ENCODE data around the gene P2RX6. TPM values are rescaled to one million over a fixed set of nuclear protein-coding genes. Genes with fewer than 3 reads are reported as not detected.

The P2RX6 gene
- total RNA-seq, 1 donor from 2014 or later: 0.45 TPM

GRCh38 chr22:21020802-21021429 lies 6.0 kb downstream of the P2RX6 start:
- peak overlapping the region; percentile 9 for H3K27ac Mint-ChIP-seq (ENCODE audit: unreplicated experiment)
- Histone ChIP-seq H3K9ac (ENCODE audit: low read length) (no peak overlapping the region), H2AFZ (ENCODE audit: low read depth, low read length) (no peak overlapping the region), H3K27ac (ENCODE audit: low read depth, low read length) (no peak overlapping the region), H3K79me2 (ENCODE audit: insufficient read depth, low read length) (no peaks in the 10 kb centered on the region), H3K4me2 (ENCODE audit: low read length) (no peak overlapping the region), H3K9me3 (ENCODE audit: insufficient read depth, low read depth, low read length) (no peaks in the 10 kb centered on the region), H3K4me3 (ENCODE audit: insufficient read depth, low read depth, low read length) (no peak overlapping the region), H3K27me3 (ENCODE audit: insufficient read depth, low read length) (no peaks in the 10 kb centered on the region), H3K36me3 (ENCODE audit: insufficient read depth, low read length) (no peaks in the 10 kb centered on the region), H3K4me1 (ENCODE audit: insufficient read depth, low read length) (no peaks in the 10 kb centered on the region), H4K20me1 (ENCODE audit: insufficient read depth, low read length) (no peaks in the 10 kb centered on the region)
- FAIRE-seq: no peak
- DNase-seq (ENCODE audit: low read depth): no peak
- peaks cover 37% of the 10 kb centered on the region for H3K27me3 Mint-ChIP-seq (ENCODE audit: low read depth, unreplicated experiment)
- H3K9me3 Mint-ChIP-seq (ENCODE audit: unreplicated experiment): peaks cover 8% of the 10 kb centered on the region
- H3K4me1 Mint-ChIP-seq (ENCODE audit: low read depth, unreplicated experiment): peaks cover 3% of the 10 kb centered on the region
- H3K4me3 Mint-ChIP-seq (ENCODE audit: unreplicated experiment): no peak overlapping the region
- H3K36me3 Mint-ChIP-seq (ENCODE audit: low read depth, unreplicated experiment): peaks cover 3% of the 10 kb centered on the region
- TF ChIP-seq EZH2 (IDR thresholded peaks at IDR 0.05; ENCODE audit: insufficient read depth, low read length) (no peak), CTCF (IDR thresholded peaks at IDR 0.05; ENCODE audit: insufficient read depth, low read depth, low read length) (peak; percentile 29)

GRCh38 chr22:21022507-21022906 lies 7.5 kb downstream of the P2RX6 start:
- no peaks in the 10 kb centered on the region for H3K36me3 Mint-ChIP-seq (ENCODE audit: low read depth, unreplicated experiment)

More at GRCh38 chr22:21022507-21022906, 7.5 kb downstream of the P2RX6 start:
- Histone ChIP-seq H3K36me3 (ENCODE audit: insufficient read depth, low read length) (no peaks in the 10 kb centered on the region), H3K4me1 (ENCODE audit: insufficient read depth, low read length) (peaks cover 4% of the 10 kb centered on the region), H3K4me3 (ENCODE audit: insufficient read depth, low read depth, low read length) (no peak overlapping the region), H3K9me3 (ENCODE audit: insufficient read depth, low read depth, low read length) (no peaks in the 10 kb centered on the region), H3K27ac (ENCODE audit: low read depth, low read length) (no peak overlapping the region), H3K79me2 (ENCODE audit: insufficient read depth, low read length) (no peaks in the 10 kb centered on the region), H4K20me1 (ENCODE audit: insufficient read depth, low read length) (no peaks in the 10 kb centered on the region), H3K27me3 (ENCODE audit: insufficient read depth, low read length) (no peaks in the 10 kb centered on the region), H2AFZ (ENCODE audit: low read depth, low read length) (no peak overlapping the region), H3K4me2 (ENCODE audit: low read length) (no peak overlapping the region), H3K9ac (ENCODE audit: low read length) (no peak overlapping the region)
- H3K27ac Mint-ChIP-seq (ENCODE audit: unreplicated experiment): no peak overlapping the region
- peaks cover 8% of the 10 kb centered on the region for H3K9me3 Mint-ChIP-seq (ENCODE audit: unreplicated experiment)
- peaks cover 6% of the 10 kb centered on the region for H3K4me1 Mint-ChIP-seq (ENCODE audit: low read depth, unreplicated experiment)
- no peak overlapping the region for H3K4me3 Mint-ChIP-seq (ENCODE audit: unreplicated experiment)
- FAIRE-seq (no peak), DNase-seq (ENCODE audit: low read depth) (no peak)
- peaks cover 32% of the 10 kb centered on the region for H3K27me3 Mint-ChIP-seq (ENCODE audit: low read depth, unreplicated experiment)
- TF ChIP-seq EZH2 (IDR thresholded peaks at IDR 0.05; ENCODE audit: insufficient read depth, low read length): no peak
- TF ChIP-seq CTCF (IDR thresholded peaks at IDR 0.05; ENCODE audit: insufficient read depth, low read depth, low read length): no peak

All from astrocyte (in vitro differentiated cells and primary cell).